ENCODE measurements around the gene TMEM37.

TMEM37 gene

GRCh38 chr2:119486886-119487285, 55.2 kb downstream of the TMEM37 start:
- Histone ChIP-seq H3K36me3 (ENCODE audit: control insufficient read depth, insufficient read depth, low read length) (no peaks in the 10 kb centered on the region), H3K27me3 (ENCODE audit: control insufficient read depth, insufficient read depth, low read length) (no peaks in the 10 kb centered on the region), H3K27ac (ENCODE audit: low read length) (no peak overlapping the region), H3K4me3 (ENCODE audit: low read length) (no peak overlapping the region), H3K9me3 (ENCODE audit: control insufficient read depth, insufficient read depth, low read length) (no peaks in the 10 kb centered on the region), H3K4me1 (ENCODE audit: control insufficient read depth, insufficient read depth, low read length) (peaks cover 1% of the 10 kb centered on the region)
- no peak for DNase-seq (ENCODE audit: low read depth, low spot score)
- WGBS (ENCODE audit: insufficient coverage, insufficient read length): no CpG with 5 or more reads among the region's 7 CpGs

GRCh38 chr2:119487434-119488244, 56.0 kb downstream of the TMEM37 start:
- H3K9me3 ChIP-seq (ENCODE audit: control insufficient read depth, insufficient read depth, low read length): no peaks in the 10 kb centered on the region
- no peak for DNase-seq (ENCODE audit: low read depth, low spot score)
- H3K4me1 ChIP-seq (ENCODE audit: control insufficient read depth, insufficient read depth, low read length): peaks cover 3% of the 10 kb centered on the region
- WGBS (ENCODE audit: insufficient coverage, insufficient read length): no CpG with 5 or more reads among the region's 9 CpGs
- no peaks in the 10 kb centered on the region for H3K27me3 ChIP-seq (ENCODE audit: control insufficient read depth, insufficient read depth, low read length)
- no peak overlapping the region for H3K27ac ChIP-seq (ENCODE audit: low read length)
- H3K4me3 ChIP-seq (ENCODE audit: low read length): no peak overlapping the region
- no peaks in the 10 kb centered on the region for H3K36me3 ChIP-seq (ENCODE audit: control insufficient read depth, insufficient read depth, low read length)

All from iPS DF 6.9 (cell line).